NCI-H1694 treated with DMSO at 0.1 percent for 48 hours (cell line): ENCODE results near the gene PCDH17.

Experiments
- DNase-seq: peaks from one replicate; lab custom pipeline; 2025; lab: John Stamatoyannopoulos, UW

The PCDH17 gene

DNA sequence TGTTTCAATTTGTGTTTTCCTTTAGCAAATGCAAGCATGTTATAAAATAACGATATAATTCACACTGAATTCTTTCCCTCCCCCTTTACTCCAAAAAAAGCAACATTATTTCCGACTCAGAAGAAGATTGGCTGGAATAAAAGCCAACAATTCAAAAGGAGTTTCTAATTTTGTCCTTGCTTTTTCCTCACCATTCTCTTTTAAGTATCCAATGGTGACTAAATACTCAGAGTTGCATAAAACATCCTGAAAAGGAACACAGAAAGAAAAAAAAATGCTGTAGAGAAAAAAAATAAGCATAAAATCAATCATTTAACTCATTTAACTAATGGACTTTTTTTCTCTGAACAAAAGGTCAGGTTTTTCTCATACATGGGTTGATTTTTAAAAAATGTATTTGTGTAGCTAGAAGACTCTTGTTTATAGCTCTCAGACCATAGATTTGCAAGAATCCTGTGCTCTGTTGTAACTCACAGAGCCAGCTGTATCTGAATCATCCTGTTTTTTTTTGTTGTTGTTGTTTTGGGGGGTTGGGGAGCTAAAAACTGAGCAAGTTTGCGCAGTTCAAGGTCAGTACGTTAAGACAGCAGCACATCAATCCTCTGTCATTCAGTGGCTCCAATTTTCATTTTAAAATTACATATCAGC, 108.1 kb downstream of the PCDH17 start:
- DNase-seq, result no peak

- peak; percentile 51 for DNase-seq
These were observed 109.2 kb downstream of the PCDH17 start for GRCh38 chr13:57740719-57741118.

- DNase-seq, result no peak
These were observed 116.6 kb downstream of the PCDH17 start for GRCh38 chr13:57748096-57748495.

DNA sequence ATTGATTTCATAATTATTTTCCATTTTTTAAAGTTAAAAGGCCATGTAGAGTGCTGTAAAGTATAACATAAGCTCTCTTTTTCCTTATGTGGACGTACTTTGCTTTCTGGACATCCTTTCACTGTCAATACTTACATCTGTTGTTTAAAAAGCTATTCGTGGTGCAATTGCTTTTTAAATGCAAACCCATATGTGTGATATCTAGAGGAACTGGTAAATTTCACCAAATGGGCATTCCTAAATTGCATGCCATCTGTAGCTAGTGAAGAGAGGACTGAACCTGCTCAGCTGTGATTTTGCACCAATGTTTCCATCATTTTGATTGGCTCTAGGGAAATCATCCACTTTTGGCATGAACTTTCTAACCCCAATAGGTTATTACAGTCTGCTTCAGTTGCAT, 129.4 kb downstream of the PCDH17 start:
- DNase-seq, result no peak

- DNase-seq, result no peak
These were observed 132.1 kb downstream of the PCDH17 start for GRCh38 chr13:57763689-57764088.
